Neural progenitor cell (in vitro differentiated cells): ENCODE data around the gene RNF157. TPM values are rescaled to one million over a fixed set of nuclear protein-coding genes. Genes with fewer than 3 reads are reported as not detected.
"Not testable (repeated sequence)": the region's sequence is repeated elsewhere in the genome, so short reads cannot be mapped to it uniquely, and the experiment has no call there.

Source experiments
- DNase-seq: peaks from one replicate; pipeline ENCODE4 v3.0.0-alpha.2; 2016; ENCODE audit warnings: low spot score
- H2AFZ ChIP-seq: fragments of 200-600 bp; sonication (generic); replicated peaks from 2 replicates; pipeline ENCODE4 v1.6.1; 2016; ENCODE audit warnings: antibody characterized with exemption
- H3F3A ChIP-seq: fragments of 200-600 bp; sonication (generic); 2 replicates; pipeline ENCODE4 v1.6.1; 2016; ENCODE audit warnings: antibody characterized with exemption, low read depth
- H3K27ac ChIP-seq: fragments of 200-600 bp; sonication (generic); 2 replicates; pipeline ENCODE4 v1.5.1; 2016; ENCODE audit warnings: mild to moderate bottlenecking
- H3K27me3 ChIP-seq: fragments of 200-600 bp; sonication (generic); 2 replicates; pipeline ENCODE4 v1.6.1; 2016; ENCODE audit warnings: mild to moderate bottlenecking, moderate library complexity
- H3K36me3 ChIP-seq: fragments of 200-600 bp; sonication (generic); 2 replicates; pipeline ENCODE4 v1.5.1; 2016
- H3K4me1 ChIP-seq: fragments of 200-600 bp; sonication (generic); 2 replicates; pipeline ENCODE4 v1.6.1; 2016; ENCODE audit warnings: mixed run types
- H3K4me2 ChIP-seq: fragments of 200-600 bp; sonication (generic); 2 replicates; pipeline ENCODE4 v1.6.1; 2016
- H3K4me3 ChIP-seq: fragments of 200-600 bp; sonication (generic); 2 replicates; pipeline ENCODE4 v1.5.1; 2016
- H3K79me2 ChIP-seq: fragments of 200-600 bp; sonication (generic); 2 replicates; pipeline ENCODE4 v1.6.1; 2016; ENCODE audit warnings: low read depth
- H3K9ac ChIP-seq: fragments of 200-600 bp; sonication (generic); 2 replicates; pipeline ENCODE4 v1.6.1; 2016
- H3K9me3 ChIP-seq: fragments of 200-600 bp; sonication (generic); 2 replicates; pipeline ENCODE4 v1.5.1; 2016; ENCODE audit warnings: low read depth
- H4K20me1 ChIP-seq: fragments of 200-600 bp; sonication (generic); 2 replicates; pipeline ENCODE4 v1.6.1; 2016; ENCODE audit warnings: low read depth
- H3K27ac Mint-ChIP-seq: 3 replicates; pipeline ENCODE4 v1.8.0; 2021; ENCODE audit warnings: mixed read lengths
- H3K27me3 Mint-ChIP-seq: 2 replicates; pipeline ENCODE4 v1.8.0; 2022; ENCODE audit warnings: low read depth, mild to moderate bottlenecking, inconsistent platforms, moderate library complexity, mixed read lengths; ENCODE audit not compliant: insufficient read depth
- H3K36me3 Mint-ChIP-seq: 3 replicates; pipeline ENCODE4 v1.8.0; 2021; ENCODE audit warnings: mixed read lengths
- H3K4me1 Mint-ChIP-seq: 3 replicates; pipeline ENCODE4 v1.8.0; 2021; ENCODE audit warnings: mixed read lengths
- H3K4me3 Mint-ChIP-seq: 3 replicates; pipeline ENCODE4 v1.8.0; 2021; ENCODE audit warnings: mild to moderate bottlenecking, moderate library complexity, mixed read lengths
- H3K9me3 Mint-ChIP-seq: 3 replicates; pipeline ENCODE4 v1.8.0; 2020; ENCODE audit warnings: mixed read lengths
- CTCF ChIP-seq: fragments of 200-600 bp; sonication (generic); IDR thresholded peaks from 2 replicates; pipeline ENCODE4 v1.5.1; 2017; ENCODE audit warnings: antibody characterized with exemption, mild to moderate bottlenecking
- EZH2 ChIP-seq: fragments of 200-600 bp; sonication (generic); IDR thresholded peaks from 2 replicates; pipeline ENCODE4 v1.6.1; 2017; ENCODE audit warnings: antibody characterized with exemption, mild to moderate bottlenecking, moderate library complexity
- EZH2phosphoT487 ChIP-seq: fragments of 200-600 bp; sonication (generic); IDR thresholded peaks from 2 replicates; pipeline ENCODE4 v1.6.1; 2017; ENCODE audit warnings: antibody characterized with exemption
- total RNA-seq: library from RNA; depleted of rRNA; stranded (reverse); fragments of >200 nt; gene quantifications from 2 replicates; pipeline ENCODE4 v1.2.3, GENCODE V29; 2015; ENCODE audit warnings: low replicate concordance

RNF157 gene
- total RNA-seq, 1 donor from 2014 or later, result 21.0 TPM

DNA sequence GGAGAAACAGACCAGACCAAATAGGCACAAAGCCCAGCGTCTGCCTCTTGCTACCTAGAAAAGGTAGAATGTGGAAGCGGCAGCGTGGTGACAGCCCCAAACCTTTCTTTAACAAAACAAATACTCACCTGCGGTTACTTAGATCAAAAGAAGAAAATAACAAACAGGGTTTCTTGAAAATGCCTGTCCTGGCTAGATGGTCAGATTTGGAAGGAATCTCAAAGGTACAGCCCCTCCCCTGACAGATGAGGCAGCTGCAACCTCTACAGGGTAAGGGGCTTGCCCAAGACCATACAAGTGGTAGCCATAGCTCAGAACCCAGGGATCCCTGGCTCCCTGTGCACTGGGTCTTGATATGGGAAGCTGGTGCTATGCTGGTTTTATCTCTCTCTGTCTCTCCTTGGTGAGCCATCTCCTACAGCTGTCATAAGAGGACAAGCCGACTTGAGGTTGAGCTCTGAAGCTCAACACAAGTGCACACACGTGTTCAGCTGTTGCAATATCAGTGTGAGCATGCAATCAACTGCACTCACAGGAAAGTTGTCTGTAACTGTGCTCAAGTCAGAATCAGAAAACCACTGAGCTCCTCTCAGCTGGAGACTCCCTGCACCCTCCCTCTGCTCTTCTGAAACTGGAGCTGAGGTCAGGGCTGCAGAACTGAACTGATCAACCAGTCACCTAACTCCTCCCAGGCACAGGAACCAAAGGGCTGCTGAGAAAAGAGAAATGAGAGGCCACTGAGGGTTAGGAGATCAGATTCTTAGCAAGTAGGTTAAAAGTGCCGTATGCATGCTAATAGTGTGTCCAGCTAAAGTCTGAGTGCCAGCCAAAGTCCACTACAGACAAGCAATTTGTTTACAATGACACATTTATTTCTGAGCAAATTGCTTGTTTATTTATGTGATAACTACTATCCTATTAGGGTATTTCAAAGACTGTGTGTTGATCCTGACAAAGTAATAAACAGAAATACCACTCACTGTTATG, 6.1 kb upstream of the RNF157 start:
- Mint-ChIP-seq H3K4me1 (peaks cover 23% of the 10 kb centered on the region), H3K9me3 (no peaks in the 10 kb centered on the region), H3K4me3 (no peak overlapping the region), H3K36me3 (no peaks in the 10 kb centered on the region), H3K27me3 (peaks cover 9% of the 10 kb centered on the region), H3K27ac (peak overlapping the region; percentile 54)
- no peak for DNase-seq
- H3K4me2 ChIP-seq, result peak overlapping the region; percentile 33
- no peaks in the 10 kb centered on the region for H3K79me2 ChIP-seq
- peaks cover 26% of the 10 kb centered on the region for H3K27me3 ChIP-seq
- H3K9ac ChIP-seq, result no peak overlapping the region
- H3K27ac ChIP-seq, result no peak overlapping the region
- H3K36me3 ChIP-seq, result no peaks in the 10 kb centered on the region
- H4K20me1 ChIP-seq, result no peaks in the 10 kb centered on the region
- peaks cover 18% of the 10 kb centered on the region for H3K4me1 ChIP-seq
- H3K9me3 ChIP-seq, result no peaks in the 10 kb centered on the region
- H3F3A ChIP-seq, result peaks cover 9% of the 10 kb centered on the region
- peak overlapping the region; percentile 14 for H2AFZ ChIP-seq
- no peak for TF ChIP-seq EZH2phosphoT487
- TF ChIP-seq CTCF, result no peak
- TF ChIP-seq EZH2, result no peak
- H3K4me3 ChIP-seq, result no peak overlapping the region

DNA sequence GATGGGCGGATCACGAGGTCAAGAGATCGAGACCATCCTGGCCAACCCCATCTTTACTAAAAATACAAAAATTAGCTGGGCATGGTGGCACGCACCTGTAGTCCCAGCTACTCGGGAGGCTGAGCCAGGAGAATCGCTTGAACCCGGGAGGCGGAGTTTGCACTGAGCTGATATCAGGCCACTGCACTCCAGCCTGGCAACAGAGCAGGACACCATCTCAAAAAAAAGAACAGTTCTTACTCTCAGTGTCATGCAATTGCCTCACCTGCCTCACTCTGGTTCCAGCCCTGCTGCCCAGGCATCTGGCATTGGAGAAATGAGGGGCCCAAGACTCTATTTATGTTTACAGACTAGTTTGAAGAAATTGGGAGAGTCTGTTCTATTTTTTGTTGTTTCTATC, 4.4 kb upstream of the RNF157 start:
- not testable (repeated sequence) for H3K4me3 ChIP-seq, H3K9me3 ChIP-seq, H3K27ac ChIP-seq, H3K9ac ChIP-seq, H3K4me2 ChIP-seq, H4K20me1 ChIP-seq, H3K27me3 Mint-ChIP-seq, H3K4me3 Mint-ChIP-seq, H3K36me3 ChIP-seq, H3K36me3 Mint-ChIP-seq, H2AFZ ChIP-seq, DNase-seq, H3K9me3 Mint-ChIP-seq, H3K79me2 ChIP-seq, H3K27ac Mint-ChIP-seq
- peaks cover 28% of the 10 kb centered on the region for H3K4me1 Mint-ChIP-seq
- Histone ChIP-seq H3K4me1 (peaks cover 18% of the 10 kb centered on the region), H3K27me3 (peaks cover 35% of the 10 kb centered on the region), H3F3A (peaks cover 18% of the 10 kb centered on the region)

DNA sequence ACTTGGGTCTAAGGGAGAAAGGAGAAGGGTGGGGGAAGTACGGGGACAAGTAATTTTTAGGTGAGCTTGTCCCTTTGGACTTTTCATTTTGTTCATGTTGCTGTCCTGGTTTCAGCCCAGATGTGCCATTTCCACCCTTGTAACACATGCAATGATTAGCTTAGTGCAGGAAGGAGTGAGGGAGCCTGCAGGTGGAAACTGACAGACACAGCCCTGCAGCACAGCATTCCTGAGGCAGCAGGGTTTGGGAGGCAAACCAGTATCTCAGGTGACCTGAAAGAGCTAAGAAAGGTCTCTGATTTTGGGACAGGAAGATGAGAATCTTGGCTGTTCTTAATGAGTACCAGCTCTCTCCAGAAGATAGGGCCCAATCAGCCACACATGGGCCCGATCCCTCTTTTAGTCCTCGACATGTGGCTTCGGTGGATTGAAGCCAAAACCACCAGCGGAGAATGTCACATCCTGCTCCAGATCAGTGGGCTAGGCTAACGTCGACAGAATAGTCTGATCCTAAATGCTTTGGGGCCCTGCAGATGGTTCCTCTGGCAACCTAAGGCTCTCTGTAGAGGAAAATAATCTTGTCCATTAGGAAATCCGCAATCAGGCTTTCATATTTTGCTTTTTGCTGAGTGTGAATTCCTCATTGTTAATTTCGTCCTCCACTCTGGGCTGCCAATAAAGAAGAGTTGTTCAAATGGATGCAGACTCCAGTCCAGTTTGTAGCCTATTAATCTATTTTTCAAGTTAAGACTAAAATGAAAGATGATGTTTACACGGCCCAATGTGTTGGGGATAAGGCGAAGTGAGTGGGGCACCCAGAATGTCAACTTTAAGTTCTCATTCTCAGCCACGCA, 3.8 kb upstream of the RNF157 start:
- no peaks in the 10 kb centered on the region for H3K36me3 Mint-ChIP-seq
- Histone ChIP-seq H3K9ac (no peak overlapping the region), H3K4me2 (no peak overlapping the region), H3K4me1 (peaks cover 18% of the 10 kb centered on the region), H3K79me2 (no peaks in the 10 kb centered on the region), H4K20me1 (peaks cover 5% of the 10 kb centered on the region), H3K9me3 (no peaks in the 10 kb centered on the region), H3K27ac (no peak overlapping the region), H3K4me3 (no peak overlapping the region), H3F3A (peaks cover 25% of the 10 kb centered on the region), H2AFZ (no peak overlapping the region), H3K27me3 (peaks cover 42% of the 10 kb centered on the region), H3K36me3 (no peaks in the 10 kb centered on the region)
- peaks cover 31% of the 10 kb centered on the region for H3K4me1 Mint-ChIP-seq
- DNase-seq, result no peak
- H3K27ac Mint-ChIP-seq, result no peak overlapping the region
- no peaks in the 10 kb centered on the region for H3K9me3 Mint-ChIP-seq
- H3K27me3 Mint-ChIP-seq, result peaks cover 9% of the 10 kb centered on the region
- TF ChIP-seq CTCF, result no peak
- no peak for TF ChIP-seq EZH2phosphoT487
- no peak for TF ChIP-seq EZH2
- no peak overlapping the region for H3K4me3 Mint-ChIP-seq
